GM21528 (cell line): ENCODE measurements around the gene NIPAL3.
"Not testable (repeated sequence)": the region's sequence is repeated elsewhere in the genome, so short reads cannot be mapped to it uniquely, and the experiment has no call there.

Experiments used
- ATAC-seq: cut with Tn5 transposase; IDR thresholded peaks from one replicate; pipeline ENCODE4 v1.9.1; 2021; ENCODE audit warnings: mild to moderate bottlenecking, moderate library complexity; ENCODE audit not compliant: unreplicated experiment, low FRiP score

The NIPAL3 gene

GRCh38 chr1:24507405-24507804 lies 91.8 kb downstream of the NIPAL3 start:
- no peak for ATAC-seq

DNA sequence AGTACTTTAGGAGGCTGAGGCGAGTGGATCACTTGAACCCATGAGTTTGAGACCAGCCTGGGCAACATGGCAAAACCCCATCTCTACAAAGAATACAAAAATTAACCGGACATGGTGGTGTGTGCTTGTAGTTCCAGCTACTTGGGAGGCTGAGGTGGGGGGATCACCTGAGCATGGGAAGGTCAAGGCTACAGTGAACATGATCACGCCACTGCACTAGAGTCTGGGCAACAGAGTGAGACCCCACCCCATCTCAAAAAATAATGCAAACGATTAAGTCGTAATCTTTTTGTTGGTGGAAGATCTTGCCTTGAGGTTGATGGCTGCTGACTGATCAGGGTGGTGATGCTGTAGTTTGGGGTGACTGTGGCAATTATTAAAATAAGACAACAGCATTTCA lies 93.3 kb downstream of the NIPAL3 start:
- ATAC-seq = no peak

DNA sequence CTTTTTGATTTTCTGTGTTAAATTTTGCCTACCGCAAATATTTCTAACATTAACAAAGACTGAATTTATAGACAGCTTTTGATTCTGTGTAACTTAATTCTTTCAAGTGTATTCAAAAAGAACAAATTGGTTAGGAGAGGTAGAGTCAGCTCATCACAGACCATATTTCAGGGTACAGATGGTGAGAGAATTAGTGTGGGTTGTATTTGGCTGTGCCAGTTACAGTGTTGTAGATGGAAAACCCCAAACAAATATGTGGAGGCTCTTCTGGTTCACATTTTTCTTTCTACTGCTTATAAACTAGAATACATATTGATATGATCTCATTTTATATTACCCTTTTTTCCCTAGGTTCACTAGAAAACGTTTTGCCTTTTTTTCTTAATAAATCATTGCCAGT lies 98.1 kb downstream of the NIPAL3 start:
- ATAC-seq = no peak

DNA sequence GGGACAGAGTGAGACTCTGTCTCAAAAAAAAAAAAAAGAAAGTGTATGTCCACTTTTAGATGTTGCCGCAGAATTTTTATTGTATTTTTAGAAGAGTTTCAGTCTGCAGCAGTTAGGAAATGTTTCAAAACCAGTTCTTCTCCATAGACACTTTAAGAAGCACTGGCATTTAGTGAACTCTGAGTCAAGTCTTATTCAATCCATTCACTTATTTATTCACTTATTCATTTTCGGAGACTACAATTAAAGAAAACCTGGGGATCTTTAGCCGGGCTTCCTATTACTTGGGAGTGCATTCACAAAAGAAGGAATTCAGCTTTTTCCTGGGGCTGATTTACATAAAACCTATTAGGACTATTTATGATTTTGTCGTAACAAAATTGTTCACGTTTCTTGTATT lies 99.3 kb downstream of the NIPAL3 start:
- ATAC-seq = no peak

DNA sequence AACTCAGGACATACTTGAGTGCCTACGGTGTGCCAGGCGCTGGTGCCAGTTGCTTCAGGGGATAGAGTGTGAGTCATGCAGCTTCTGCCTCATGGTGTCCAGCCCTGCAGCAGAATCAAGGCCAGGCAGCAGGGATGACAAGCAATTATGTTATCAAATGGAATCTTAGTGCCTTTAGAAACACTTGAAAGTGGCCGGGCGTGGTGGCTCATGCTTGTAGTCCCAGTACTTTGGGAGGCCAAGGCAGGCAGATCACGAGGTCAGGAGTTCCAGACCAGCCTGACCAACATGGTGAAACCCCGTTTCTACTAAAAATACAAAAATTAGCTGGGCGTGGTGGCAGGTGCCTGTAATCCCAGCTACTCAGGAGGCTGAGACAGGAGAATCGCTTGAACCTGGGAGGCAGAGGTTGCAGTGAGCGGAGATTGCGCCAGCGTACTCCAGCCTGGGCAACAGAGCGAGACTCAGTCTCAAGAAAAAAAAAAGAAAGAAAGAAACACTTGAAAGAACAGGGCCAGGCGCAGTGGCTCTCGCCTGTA lies 100.1 kb downstream of the NIPAL3 start:
- ATAC-seq = not testable (repeated sequence)

GRCh38 chr1:24516506-24516905 lies 100.9 kb downstream of the NIPAL3 start:
- no peak for ATAC-seq

- ATAC-seq = no peak
Measured at GRCh38 chr1:24517898-24518297, 102.3 kb downstream of the NIPAL3 start.

GRCh38 chr1:24520282-24520681 lies 104.7 kb downstream of the NIPAL3 start:
- ATAC-seq = not testable (repeated sequence)
